Activated CD8-positive, alpha-beta memory T cell treated with anti-CD3 and anti-CD28 coated beads, Interleukin-2, amount 10 ng/mL, durations not matched to agents 7 days and 5 days (primary cell): ENCODE results near the gene PEX12. TPM values are rescaled to one million over a fixed set of nuclear protein-coding genes. Genes with fewer than 3 reads are reported as not detected.

Experiments used
- total RNA-seq, 2 experiments: library from RNA; stranded (reverse); gene quantifications; one replicate each; pipeline ENCODE4 v1.2.3, GENCODE V29; 2021

PEX12 gene
- total RNA-seq, 2 experiments from 2014 or later, result 3.9 to 4.6 TPM

Other genes with a start within 250 kb of the PEX12 start
- gene SLFN11, start 204.9 kb downstream of the PEX12 start, total RNA-seq, result 10 to 100 TPM; 65.6 to 73.3 TPM
- gene SLFN12, start 146.1 kb downstream of the PEX12 start, total RNA-seq, result 10 to 100 TPM; 22.6 to 31.6 TPM
- 100 to 1,000 TPM in 1 of 2 experiments, 10 to 100 TPM in 1; 70.5 to 115 TPM for gene SLFN13, start 129.8 kb downstream of the PEX12 start, total RNA-seq
- 100 to 1,000 TPM in 1 of 2 experiments, 10 to 100 TPM in 1; 95.4 to 197 TPM for gene SLFN12L, start 40.9 kb downstream of the PEX12 start, total RNA-seq
- gene SLFN14, start 17.8 kb downstream of the PEX12 start, total RNA-seq, result under 1 TPM in 1 of 2 experiments, not detected in 1; 0.07 TPM
- 100 to 1,000 TPM; 166 to 184 TPM for gene AP2B1, start 8.8 kb upstream of the PEX12 start, total RNA-seq
- gene RASL10B, start 153.1 kb upstream of the PEX12 start, total RNA-seq, result under 1 TPM in 1 of 2 experiments, not detected in 1; 0.37 TPM
- not detected for gene GAS2L2, start 174.7 kb upstream of the PEX12 start, total RNA-seq
- not detected for gene C17orf50, start 182.3 kb upstream of the PEX12 start, total RNA-seq
- gene MMP28, start 217.1 kb upstream of the PEX12 start, total RNA-seq, result not detected
- gene TAF15, start 230.9 kb upstream of the PEX12 start, total RNA-seq, result 100 to 1,000 TPM; 333 to 366 TPM